Vagina (tissue), 2 donors: Measurements from ENCODE around the gene IL23R. TPM values are rescaled to one million over a fixed set of nuclear protein-coding genes. Genes with fewer than 3 reads are reported as not detected.

Source experiments
- DNase-seq, 2 donors: peaks; one replicate each; pipeline ENCODE4 v3.0.0-alpha.2; 2017; ENCODE audit errors: extremely low spot score in 2 of 2
- H3K27ac ChIP-seq: fragments of 200-600 bp; sonication (generic); one replicate; pipeline ENCODE4 v1.5.1; 2019
- H3K27me3 ChIP-seq: fragments of 200-600 bp; sonication (generic); one replicate; pipeline ENCODE4 v1.5.1; 2019
- H3K36me3 ChIP-seq, 2 donors: fragments of 200-600 bp; sonication (generic); one replicate each; pipeline ENCODE4 v1.5.1; 2017 to 2019
- H3K4me1 ChIP-seq: fragments of 200-600 bp; sonication (generic); one replicate; pipeline ENCODE4 v1.5.1; 2019
- H3K4me3 ChIP-seq, 2 donors: fragments of 200-600 bp; sonication (generic); 1 replicate in 1 of 2; 2 replicates in 1 of 2; pipeline ENCODE4 v1.5.1; 2016 to 2019
- H3K9me3 ChIP-seq: fragments of 200-600 bp; sonication (generic); one replicate; pipeline ENCODE4 v1.5.1; 2019
- POLR2A ChIP-seq, 2 donors: fragments of 450-650 bp; IDR thresholded peaks; one replicate each; pipeline ENCODE4 v1.6.1; 2017; ENCODE audit warnings: antibody characterized with exemption in 2 of 2, mild to moderate bottlenecking in 2 of 2, moderate library complexity in 2 of 2
- POLR2AphosphoS5 ChIP-seq, 2 donors: sonication (generic); formaldehyde crosslinking; IDR thresholded peaks; one replicate each; pipeline ENCODE4 v1.9.0; 2017; ENCODE audit warnings: antibody characterized with exemption in 2 of 2, mild to moderate bottlenecking in 2 of 2, low read depth in 1 of 2; ENCODE audit not compliant: insufficient read depth in 1 of 2
- intact Hi-C: fragments of 100-400 bp; cut with DNase I; formaldehyde crosslinking; loops from one replicate; pipeline ENCODE4 v1.15.1; 2023
- total RNA-seq: library from RNA; depleted of rRNA; stranded (reverse); fragments of >200 nt; gene quantifications from one replicate; pipeline ENCODE4 v1.2.3, GENCODE V29; 2016
- TF ChIP-seq, protein P1 (sequence below), 3 experiments: fragments of 450-650 bp in 2 of 3; fragments of 200-600 bp in 1 of 3; sonication (generic) in 1 of 3; IDR thresholded peaks; one replicate each; pipeline ENCODE4 v1.5.1; 2017 to 2019; ENCODE audit warnings: antibody characterized with exemption in 3 of 3, mild to moderate bottlenecking in 2 of 3, moderate library complexity in 2 of 3

IL23R gene
- total RNA-seq, 1 donor from 2014 or later = not detected

DNA sequence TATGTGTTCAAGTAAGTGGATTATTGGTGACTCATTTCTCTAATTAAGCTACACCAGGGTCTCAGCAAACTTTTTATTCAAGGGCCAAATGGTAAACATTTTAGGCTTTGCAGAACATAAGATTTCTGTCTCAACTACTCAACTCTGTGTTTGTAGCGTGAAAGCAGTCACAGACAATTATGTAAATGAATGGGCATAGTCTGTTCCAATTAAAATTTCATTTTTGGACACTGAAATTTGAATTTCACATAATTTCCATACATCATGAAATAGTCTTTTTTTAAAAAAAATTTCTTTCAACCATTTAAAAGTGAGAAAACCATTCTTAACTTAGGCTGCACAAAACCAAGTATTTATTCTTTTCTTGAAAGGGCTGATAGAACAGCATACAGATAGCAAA lies 50.1 kb downstream of the IL23R start:
- intact Hi-C loops = no loop called here
- DNase-seq = no peak
- no peak overlapping the region for H3K4me3 ChIP-seq
- H3K27ac ChIP-seq = no peak overlapping the region
- H3K4me1 ChIP-seq = no peaks in the 10 kb centered on the region
- TF ChIP-seq POLR2A (IDR thresholded peaks at IDR 0.05) (no peak), POLR2AphosphoS5 (IDR thresholded peaks at IDR 0.05; ENCODE audit: insufficient read depth in 1 of 2, low read depth in 1 of 2) (no peak)
- TF ChIP-seq, protein P1, sequence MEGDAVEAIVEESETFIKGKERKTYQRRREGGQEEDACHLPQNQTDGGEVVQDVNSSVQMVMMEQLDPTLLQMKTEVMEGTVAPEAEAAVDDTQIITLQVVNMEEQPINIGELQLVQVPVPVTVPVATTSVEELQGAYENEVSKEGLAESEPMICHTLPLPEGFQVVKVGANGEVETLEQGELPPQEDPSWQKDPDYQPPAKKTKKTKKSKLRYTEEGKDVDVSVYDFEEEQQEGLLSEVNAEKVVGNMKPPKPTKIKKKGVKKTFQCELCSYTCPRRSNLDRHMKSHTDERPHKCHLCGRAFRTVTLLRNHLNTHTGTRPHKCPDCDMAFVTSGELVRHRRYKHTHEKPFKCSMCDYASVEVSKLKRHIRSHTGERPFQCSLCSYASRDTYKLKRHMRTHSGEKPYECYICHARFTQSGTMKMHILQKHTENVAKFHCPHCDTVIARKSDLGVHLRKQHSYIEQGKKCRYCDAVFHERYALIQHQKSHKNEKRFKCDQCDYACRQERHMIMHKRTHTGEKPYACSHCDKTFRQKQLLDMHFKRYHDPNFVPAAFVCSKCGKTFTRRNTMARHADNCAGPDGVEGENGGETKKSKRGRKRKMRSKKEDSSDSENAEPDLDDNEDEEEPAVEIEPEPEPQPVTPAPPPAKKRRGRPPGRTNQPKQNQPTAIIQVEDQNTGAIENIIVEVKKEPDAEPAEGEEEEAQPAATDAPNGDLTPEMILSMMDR (IDR thresholded peaks at IDR 0.05) = no peak
- no peaks in the 10 kb centered on the region for H3K36me3 ChIP-seq
- no peaks in the 10 kb centered on the region for H3K9me3 ChIP-seq
- no peaks in the 10 kb centered on the region for H3K27me3 ChIP-seq

GRCh38 chr1:67217417-67217816 lies 51.2 kb downstream of the IL23R start:
- no peak overlapping the region for H3K4me3 ChIP-seq
- H3K36me3 ChIP-seq = no peaks in the 10 kb centered on the region
- intact Hi-C loops = no loop called here
- no peaks in the 10 kb centered on the region for H3K4me1 ChIP-seq
- no peaks in the 10 kb centered on the region for H3K9me3 ChIP-seq
- no peak for DNase-seq
- TF ChIP-seq, protein P1 (IDR thresholded peaks at IDR 0.05) = no peak
- TF ChIP-seq POLR2AphosphoS5 (IDR thresholded peaks at IDR 0.05; ENCODE audit: insufficient read depth in 1 of 2, low read depth in 1 of 2) (no peak), POLR2A (IDR thresholded peaks at IDR 0.05) (no peak)
- H3K27me3 ChIP-seq = no peaks in the 10 kb centered on the region
- H3K27ac ChIP-seq = no peak overlapping the region

DNA sequence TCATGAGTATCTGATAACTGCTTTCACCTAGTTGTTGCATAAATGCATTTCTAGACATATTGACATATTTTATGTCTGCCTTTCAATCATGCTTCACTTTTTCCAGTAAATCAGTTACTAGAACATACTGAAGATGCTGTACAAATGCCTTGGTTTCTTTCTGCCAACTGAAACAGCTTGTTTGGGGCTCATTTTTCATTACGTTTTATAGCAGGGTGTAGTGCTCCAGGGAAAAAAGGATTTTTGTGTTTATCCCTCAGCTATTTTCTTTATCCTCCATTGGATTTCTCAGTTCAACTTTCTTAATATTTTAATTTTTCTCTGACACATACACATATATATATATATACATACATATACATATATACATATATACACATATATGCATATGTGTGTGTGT lies 51.7 kb downstream of the IL23R start:
- no peak for DNase-seq
- Histone ChIP-seq H3K9me3 (no peaks in the 10 kb centered on the region), H3K4me3 (no peak overlapping the region), H3K4me1 (no peaks in the 10 kb centered on the region), H3K36me3 (no peaks in the 10 kb centered on the region), H3K27me3 (no peaks in the 10 kb centered on the region), H3K27ac (no peak overlapping the region)
- intact Hi-C loops = no loop called here
- TF ChIP-seq, protein P1 (IDR thresholded peaks at IDR 0.05) = no peak
- TF ChIP-seq POLR2AphosphoS5 (IDR thresholded peaks at IDR 0.05; ENCODE audit: insufficient read depth in 1 of 2, low read depth in 1 of 2) (no peak), POLR2A (IDR thresholded peaks at IDR 0.05) (no peak)

DNA sequence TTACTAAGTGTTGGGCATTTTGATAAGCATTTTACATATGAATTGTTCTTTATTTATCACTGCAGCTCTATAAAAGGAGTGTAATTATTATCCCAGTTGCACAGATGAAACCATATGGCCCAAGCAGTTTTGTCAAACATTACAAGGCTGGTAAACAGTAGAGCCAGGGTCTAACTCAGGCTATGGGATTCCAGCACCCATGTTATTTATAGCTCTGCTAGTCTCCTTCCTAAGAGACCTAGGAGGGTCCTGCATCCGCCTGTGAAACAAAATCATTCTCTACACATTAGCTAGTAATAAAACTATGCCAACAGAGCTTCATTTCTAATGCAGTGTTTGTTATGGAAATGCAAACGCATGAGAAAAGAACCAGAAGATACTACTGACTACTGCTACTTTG lies 58.6 kb downstream of the IL23R start:
- intact Hi-C loops = no loop called here
- H3K4me1 ChIP-seq = no peaks in the 10 kb centered on the region

GRCh38 chr1:67226688-67227087 lies 60.4 kb downstream of the IL23R start:
- intact Hi-C loops = no loop called here

More for the DNA sequence above, 58.6 kb downstream of the IL23R start:
- no peak overlapping the region for H3K4me3 ChIP-seq
- H3K27ac ChIP-seq = no peak overlapping the region
- TF ChIP-seq POLR2A (IDR thresholded peaks at IDR 0.05) (no peak), POLR2AphosphoS5 (IDR thresholded peaks at IDR 0.05; ENCODE audit: insufficient read depth in 1 of 2, low read depth in 1 of 2) (no peak)
- TF ChIP-seq, protein P1 (IDR thresholded peaks at IDR 0.05) = no peak
- H3K27me3 ChIP-seq = no peaks in the 10 kb centered on the region
- no peak for DNase-seq
- no peaks in the 10 kb centered on the region for H3K9me3 ChIP-seq
- no peaks in the 10 kb centered on the region for H3K36me3 ChIP-seq

More at GRCh38 chr1:67226688-67227087, 60.4 kb downstream of the IL23R start:
- Histone ChIP-seq H3K27me3 (no peaks in the 10 kb centered on the region), H3K36me3 (no peaks in the 10 kb centered on the region), H3K27ac (no peak overlapping the region), H3K4me1 (no peaks in the 10 kb centered on the region), H3K4me3 (no peak overlapping the region), H3K9me3 (no peaks in the 10 kb centered on the region)
- DNase-seq = no peak
- TF ChIP-seq, protein P1 (IDR thresholded peaks at IDR 0.05) = no peak
- TF ChIP-seq POLR2A (IDR thresholded peaks at IDR 0.05) (no peak), POLR2AphosphoS5 (IDR thresholded peaks at IDR 0.05; ENCODE audit: insufficient read depth in 1 of 2, low read depth in 1 of 2) (no peak)
